IMR-90 (cell line): ENCODE results near the gene BOD1L1. TPM values are rescaled to one million over a fixed set of nuclear protein-coding genes. Genes with fewer than 3 reads are reported as not detected.

Experiments
- ATAC-seq: fragments of 200-7000 bp; cut with Tn5 transposase; 2 replicates; pipeline ENCODE4 v1.9.1; 2020; ENCODE audit warnings: low read depth, mild to moderate bottlenecking, moderate library complexity
- BruUV-seq: library from RNA; stranded (reverse); fragments of 400-500 nt; replicated peaks from 2 replicates; lab custom pipeline; 2021; lab: Mats Ljungman, UMichigan
- CTCF ChIA-PET: fragments of 300-600 bp; formaldehyde crosslinking; extraction: SDS; loops from one replicate; lab custom pipeline; 2021; ENCODE audit warnings: antibody characterized with exemption; lab: Yijun Ruan, JAX
- POLR2A ChIA-PET: fragments of 300-600 bp; sonication (Branson Sonifier 250); formaldehyde crosslinking; loops from one replicate; lab custom pipeline; 2022; ENCODE audit warnings: antibody characterized with exemption; ENCODE audit not compliant: unreplicated experiment; lab: Charles Lee
- DNase-seq: peaks from one replicate; pipeline ENCODE4 v3.0.0; 2013
- H2AFZ ChIP-seq: replicated peaks from 2 replicates; pipeline ENCODE3; 2013; ENCODE audit warnings: low read length, mild to moderate bottlenecking; ENCODE audit not compliant: poor library complexity
- H2AK5ac ChIP-seq: 2 replicates; pipeline ENCODE4 v1.6.1; 2013; ENCODE audit warnings: low read depth, low read length, inconsistent platforms
- H2AK9ac ChIP-seq: replicated peaks from 2 replicates; pipeline ENCODE3; 2013; ENCODE audit warnings: mild to moderate bottlenecking, low read depth, low read length, moderate library complexity; ENCODE audit not compliant: poor library complexity
- H2BK120ac ChIP-seq: 2 replicates; pipeline ENCODE4 v1.6.1; 2013; ENCODE audit warnings: low read depth, low read length, inconsistent platforms
- H2BK15ac ChIP-seq: 3 replicates; pipeline ENCODE4 v1.6.1; 2013; ENCODE audit warnings: low read depth, low read length, inconsistent platforms
- H2BK20ac ChIP-seq: 2 replicates; pipeline ENCODE4 v1.6.1; 2013; ENCODE audit warnings: low read depth, mild to moderate bottlenecking, inconsistent platforms, low read length, moderate library complexity
- H2BK5ac ChIP-seq: 2 replicates; pipeline ENCODE4 v1.6.1; 2013; ENCODE audit warnings: mild to moderate bottlenecking, low read depth, low read length, inconsistent platforms; ENCODE audit not compliant: poor library complexity, severe bottlenecking
- H3K14ac ChIP-seq: replicated peaks from 2 replicates; pipeline ENCODE4 v1.6.1; 2013; ENCODE audit warnings: low read depth, low read length, inconsistent platforms
- H3K18ac ChIP-seq: 2 replicates; pipeline ENCODE4 v1.6.1; 2013; ENCODE audit warnings: low read depth, low read length, control low read depth
- H3K23ac ChIP-seq: 2 replicates; pipeline ENCODE4 v1.6.1; 2013; ENCODE audit warnings: low read depth, low read length, inconsistent platforms
- H3K27ac ChIP-seq: 2 replicates; pipeline ENCODE4 v1.5.1; 2013; ENCODE audit warnings: mild to moderate bottlenecking, control low read depth, low read length; ENCODE audit not compliant: insufficient read depth
- H3K27me3 ChIP-seq: 2 replicates; pipeline ENCODE4 v1.6.1; 2013; ENCODE audit warnings: low read length; ENCODE audit not compliant: control insufficient read depth, insufficient read depth
- H3K36me3 ChIP-seq: 2 replicates; pipeline ENCODE4 v1.6.1; 2013; ENCODE audit warnings: low read length, mixed read lengths; ENCODE audit not compliant: control insufficient read depth, insufficient read depth
- H3K4ac ChIP-seq: 2 replicates; pipeline ENCODE4 v1.6.1; 2013; ENCODE audit warnings: low read depth, low read length, inconsistent platforms
- H3K4me1 ChIP-seq: 2 replicates; pipeline ENCODE4 v1.6.1; 2013; ENCODE audit warnings: low read length, mixed read lengths; ENCODE audit not compliant: control insufficient read depth, insufficient read depth
- H3K4me2 ChIP-seq: 2 replicates; pipeline ENCODE4 v1.6.1; 2013; ENCODE audit warnings: low read depth, mild to moderate bottlenecking, control low read depth, low read length, moderate library complexity
- H3K4me3 ChIP-seq: 2 replicates; pipeline ENCODE4 v1.5.1; 2013; ENCODE audit warnings: low read depth, mild to moderate bottlenecking, control low read depth, low read length, moderate library complexity; ENCODE audit not compliant: insufficient read depth
- H3K56ac ChIP-seq: 2 replicates; pipeline ENCODE4 v1.6.1; 2013; ENCODE audit warnings: low read length, inconsistent platforms; ENCODE audit not compliant: insufficient read depth; ENCODE audit errors: extremely low read depth
- H3K79me1 ChIP-seq, 2 experiments: 2 replicates each; pipeline ENCODE4 v1.6.1; 2013; ENCODE audit warnings: low read length in 2 of 2, inconsistent platforms in 1 of 2, low read depth in 1 of 2
- H3K9ac ChIP-seq: 2 replicates; pipeline ENCODE4 v1.6.1; 2013; ENCODE audit warnings: low read depth, low read length, control low read depth
- H3K9me1 ChIP-seq: 2 replicates; pipeline ENCODE4 v1.6.1; 2013; ENCODE audit warnings: low read length, inconsistent platforms; ENCODE audit not compliant: insufficient read depth
- H3K9me3 ChIP-seq: 2 replicates; pipeline ENCODE4 v1.6.1; 2013; ENCODE audit warnings: low read length; ENCODE audit not compliant: control insufficient read depth, insufficient read depth
- H4K20me1 ChIP-seq: 2 replicates; pipeline ENCODE4 v1.6.1; 2013; ENCODE audit warnings: low read length, inconsistent platforms; ENCODE audit not compliant: insufficient read depth
- H4K5ac ChIP-seq: 2 replicates; pipeline ENCODE4 v1.6.1; 2013; ENCODE audit warnings: mild to moderate bottlenecking, low read depth, low read length, control low read depth
- H4K8ac ChIP-seq, 2 experiments: 2 replicates each; pipeline ENCODE4 v1.6.1; 2013; ENCODE audit warnings: low read depth in 2 of 2, low read length in 2 of 2, control low read depth in 1 of 2, inconsistent platforms in 1 of 2
- H4K91ac ChIP-seq: 2 replicates; pipeline ENCODE4 v1.6.1; 2013; ENCODE audit warnings: low read depth, low read length, inconsistent platforms; ENCODE audit not compliant: insufficient read depth
- CEBPB ChIP-seq: IDR thresholded peaks from 2 replicates; pipeline ENCODE4 v1.6.1; 2012; ENCODE audit warnings: low read depth, low read length, improper control_type of control experiment
- WGBS, 2 experiments: methylation state at CpG; one replicate each; pipeline versions ENCODE4 v1.1.5 to v1.1.7; 2013; ENCODE audit warnings: missing lambda C conversion rate in 2 of 2; ENCODE audit not compliant: insufficient read length in 1 of 2; ENCODE audit errors: extremely low coverage in 2 of 2; 5-methylcytosine and 5-hydroxymethylcytosine counted together
- dilution Hi-C: fragments of 300-500 bp; cut with HindIII; formaldehyde crosslinking; loops from one replicate; pipeline ENCODE4 v1.14.3; 2018; ENCODE audit warnings: low sequenced_read_pairs; ENCODE audit not compliant: unreplicated experiment
- in situ Hi-C: fragments of 300-500 bp; cut with MboI; formaldehyde crosslinking; loops from 3 replicates; pipeline ENCODE4 v1.14.3; 2019; ENCODE audit warnings: low sequenced_read_pairs, inconsistent platforms, mixed read lengths
- intact Hi-C: fragments of 100-400 bp; cut with micrococcal nuclease; formaldehyde crosslinking; loops from 2 replicates; pipeline ENCODE4 v1.10.0; 2022
- polyA plus RNA-seq, 3 experiments: library from polyadenylated mRNA; depleted of rRNA; stranded (reverse); fragments of >200 nt; gene quantifications; 2 replicates each; pipeline ENCODE4 v1.2.3, GENCODE V29; 2012; ENCODE audit warnings: low replicate concordance in 1 of 3
- total RNA-seq: library from RNA; depleted of rRNA; stranded (reverse); fragments of >200 nt; gene quantifications from 2 replicates; pipeline ENCODE4 v1.2.3, GENCODE V29; 2012
- TF ChIP-seq, protein P1 (sequence below): conservative IDR thresholded peaks from 2 replicates; pipeline ENCODE4 v1.5.1; 2012; ENCODE audit warnings: mild to moderate bottlenecking, low read depth, low read length, improper control_type of control experiment

Gene BOD1L1
- total and polyA plus RNA-seq, 2 of the 4 experiments (the other 2 are of a cell fraction) = 13.5 to 26.9 TPM

- TF ChIP-seq CEBPB = no peak
- TF ChIP-seq, protein P1, sequence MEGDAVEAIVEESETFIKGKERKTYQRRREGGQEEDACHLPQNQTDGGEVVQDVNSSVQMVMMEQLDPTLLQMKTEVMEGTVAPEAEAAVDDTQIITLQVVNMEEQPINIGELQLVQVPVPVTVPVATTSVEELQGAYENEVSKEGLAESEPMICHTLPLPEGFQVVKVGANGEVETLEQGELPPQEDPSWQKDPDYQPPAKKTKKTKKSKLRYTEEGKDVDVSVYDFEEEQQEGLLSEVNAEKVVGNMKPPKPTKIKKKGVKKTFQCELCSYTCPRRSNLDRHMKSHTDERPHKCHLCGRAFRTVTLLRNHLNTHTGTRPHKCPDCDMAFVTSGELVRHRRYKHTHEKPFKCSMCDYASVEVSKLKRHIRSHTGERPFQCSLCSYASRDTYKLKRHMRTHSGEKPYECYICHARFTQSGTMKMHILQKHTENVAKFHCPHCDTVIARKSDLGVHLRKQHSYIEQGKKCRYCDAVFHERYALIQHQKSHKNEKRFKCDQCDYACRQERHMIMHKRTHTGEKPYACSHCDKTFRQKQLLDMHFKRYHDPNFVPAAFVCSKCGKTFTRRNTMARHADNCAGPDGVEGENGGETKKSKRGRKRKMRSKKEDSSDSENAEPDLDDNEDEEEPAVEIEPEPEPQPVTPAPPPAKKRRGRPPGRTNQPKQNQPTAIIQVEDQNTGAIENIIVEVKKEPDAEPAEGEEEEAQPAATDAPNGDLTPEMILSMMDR = peak; percentile 15; the same call in 1 of the 2 replicates
- H2AK9ac ChIP-seq = no peak overlapping the region
- H3K4me2 ChIP-seq = no peak overlapping the region
- H3K27ac ChIP-seq = no peak overlapping the region
- DNase-seq (no peak), ATAC-seq (no peak)
- H3K4ac ChIP-seq = no peak overlapping the region
- no peak overlapping the region for H3K23ac ChIP-seq
- H3K36me3 ChIP-seq = no peaks in the 10 kb centered on the region
- intact Hi-C loops = no loop called here
- no peak overlapping the region for H4K5ac ChIP-seq
- no peaks in the 10 kb centered on the region for H3K79me1 ChIP-seq
- WGBS, 2 experiments = 8% methylated on average over 42 of the region's 79 CpGs; no CpG with 5 or more reads in 1 of the 2 experiments
- H2AFZ ChIP-seq = peak overlapping the region; percentile 65
- H3K4me3 ChIP-seq = no peak overlapping the region
- H3K4me1 ChIP-seq = no peaks in the 10 kb centered on the region
- no peak overlapping the region for H3K18ac ChIP-seq
- ChIA-PET CTCF (interaction anchor here (0.6 to 1.6 kb wide), 2 partner anchors 58 to 228 kb away, joined by 3 to 8 read pairs; partner anchors contain the start of gene RAB28), POLR2A (no interaction called here)
- in situ Hi-C loops = no loop called here
- H2BK20ac ChIP-seq = no peak overlapping the region
- peaks cover 22% of the 10 kb centered on the region for H3K9me3 ChIP-seq
- no peak overlapping the region for H3K9ac ChIP-seq
- H3K27me3 ChIP-seq = peaks cover 84% of the 10 kb centered on the region
- peaks cover 2% of the 10 kb centered on the region; the same call in 1 of the 2 replicates for H3K9me1 ChIP-seq
- no peak overlapping the region for H2AK5ac ChIP-seq
- H4K8ac ChIP-seq = no peak overlapping the region
- no TSS peak for BruUV-seq
- no peak overlapping the region for H3K14ac ChIP-seq
- H4K20me1 ChIP-seq = peaks cover 5% of the 10 kb centered on the region
- H3K56ac ChIP-seq = no peak overlapping the region
- H2BK15ac ChIP-seq = no peak overlapping the region
- H2BK120ac ChIP-seq = no peak overlapping the region
- no peak overlapping the region for H4K91ac ChIP-seq
- dilution Hi-C loops = no loop called here
- no peak overlapping the region for H2BK5ac ChIP-seq
Measured at GRCh38 chr4:13541720-13542576, 85.6 kb downstream of the BOD1L1 start.
